Measurements from ENCODE around the gene LDLRAP1.

GRCh38 chr1:25590096-25590824 lies 46.9 kb downstream of the LDLRAP1 start:
- TF ChIP-seq GATA2 (IDR thresholded peaks at IDR 0.05; ENCODE audit: low read depth, low read length) = no peak
- no peak for TF ChIP-seq GATA3 (IDR thresholded peaks at IDR 0.05; ENCODE audit: low read depth, low read length)
